PC-3 (cell line): Measurements from ENCODE around the gene NDUFC1.

Source experiments
- EZH2 ChIP-seq: fragments of 300-600 bp; sonication (generic); IDR thresholded peaks from one replicate; pipeline ENCODE4 v1.6.1; 2017; ENCODE audit warnings: antibody characterized with exemption, mild to moderate bottlenecking, low read length; ENCODE audit not compliant: unreplicated experiment
- TF ChIP-seq, protein P1 (sequence below): fragments of 300-600 bp; sonication (generic); conservative IDR thresholded peaks from 2 replicates; pipeline ENCODE4 v1.5.1; 2017; ENCODE audit warnings: antibody characterized with exemption, low read depth, mild to moderate bottlenecking, low read length

DNA sequence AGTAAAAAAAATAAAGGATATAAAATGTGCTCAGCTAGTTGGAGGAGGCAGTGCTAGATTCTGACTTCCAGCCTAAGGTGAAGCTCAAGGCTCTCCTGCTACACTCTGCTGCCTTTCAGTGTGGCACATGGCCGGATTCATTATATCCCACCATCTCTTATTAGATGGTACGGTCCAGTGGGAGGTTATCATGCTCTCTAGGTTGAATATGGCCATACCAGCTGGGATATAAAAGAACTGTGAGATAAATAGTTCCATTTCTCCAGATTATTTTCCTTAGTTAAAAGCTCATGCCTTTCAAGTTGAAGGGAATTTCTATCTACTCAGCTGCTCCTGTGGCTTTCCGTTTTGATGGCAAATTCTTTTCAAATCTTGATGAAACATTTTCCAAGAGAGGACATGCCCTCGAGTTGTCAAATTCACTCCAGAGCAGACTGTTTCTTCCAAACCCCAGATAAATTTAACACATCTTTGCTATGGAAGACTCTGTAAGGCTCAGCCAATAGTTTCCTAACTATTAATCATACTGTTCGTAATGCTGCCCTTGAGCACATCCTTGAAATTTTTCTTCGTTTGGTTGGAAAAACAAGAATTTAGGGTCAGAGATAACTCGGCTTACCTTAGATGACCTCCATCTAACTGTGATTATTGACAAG, 20.1 kb downstream of the NDUFC1 start:
- TF ChIP-seq, protein P1, sequence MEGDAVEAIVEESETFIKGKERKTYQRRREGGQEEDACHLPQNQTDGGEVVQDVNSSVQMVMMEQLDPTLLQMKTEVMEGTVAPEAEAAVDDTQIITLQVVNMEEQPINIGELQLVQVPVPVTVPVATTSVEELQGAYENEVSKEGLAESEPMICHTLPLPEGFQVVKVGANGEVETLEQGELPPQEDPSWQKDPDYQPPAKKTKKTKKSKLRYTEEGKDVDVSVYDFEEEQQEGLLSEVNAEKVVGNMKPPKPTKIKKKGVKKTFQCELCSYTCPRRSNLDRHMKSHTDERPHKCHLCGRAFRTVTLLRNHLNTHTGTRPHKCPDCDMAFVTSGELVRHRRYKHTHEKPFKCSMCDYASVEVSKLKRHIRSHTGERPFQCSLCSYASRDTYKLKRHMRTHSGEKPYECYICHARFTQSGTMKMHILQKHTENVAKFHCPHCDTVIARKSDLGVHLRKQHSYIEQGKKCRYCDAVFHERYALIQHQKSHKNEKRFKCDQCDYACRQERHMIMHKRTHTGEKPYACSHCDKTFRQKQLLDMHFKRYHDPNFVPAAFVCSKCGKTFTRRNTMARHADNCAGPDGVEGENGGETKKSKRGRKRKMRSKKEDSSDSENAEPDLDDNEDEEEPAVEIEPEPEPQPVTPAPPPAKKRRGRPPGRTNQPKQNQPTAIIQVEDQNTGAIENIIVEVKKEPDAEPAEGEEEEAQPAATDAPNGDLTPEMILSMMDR = no peak
- TF ChIP-seq EZH2 = no peak
